ENCODE measurements around the gene KATNB1.
"Not testable (repeated sequence)": the region's sequence is repeated elsewhere in the genome, so short reads cannot be mapped to it uniquely, and the experiment has no call there.

The KATNB1 gene

DNA sequence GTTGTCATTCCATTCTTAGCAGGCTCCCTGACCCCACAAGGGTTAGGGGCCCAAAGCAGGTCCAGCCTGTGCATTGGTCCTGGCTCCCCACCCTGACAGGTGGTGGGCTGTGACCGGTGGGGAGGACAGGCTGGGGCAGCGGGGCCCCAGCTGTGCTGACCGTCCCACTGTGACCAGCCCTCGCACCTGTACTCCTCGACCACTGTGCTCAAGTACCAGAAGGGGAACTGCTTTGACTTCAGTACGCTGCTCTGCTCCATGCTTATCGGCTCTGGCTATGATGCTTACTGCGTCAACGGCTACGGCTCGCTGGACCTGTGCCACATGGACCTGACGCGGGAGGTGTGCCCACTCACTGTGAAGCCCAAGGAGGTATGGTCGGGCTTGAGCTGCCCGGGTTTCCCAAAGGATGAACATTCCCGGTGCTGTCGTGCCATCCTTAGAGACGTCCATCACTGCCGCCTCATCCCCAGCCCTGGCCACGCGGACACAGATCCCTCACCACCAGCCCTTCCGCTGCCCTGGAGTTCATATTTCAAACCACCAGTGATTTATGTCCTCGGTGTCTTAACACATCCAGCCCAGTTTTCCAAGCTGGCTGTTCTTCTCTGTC is 33.7 kb upstream of the KATNB1 start:
- no peak for DNase-seq (ENCODE audit: low read depth)

- DNase-seq (ENCODE audit: low read depth) = no peak
These were observed 32.1 kb upstream of the KATNB1 start for GRCh38 chr16:57703416-57704010.

GRCh38 chr16:57704011-57704904 is 31.3 kb upstream of the KATNB1 start:
- DNase-seq (ENCODE audit: low read depth) = no peak

- DNase-seq (ENCODE audit: low read depth) = no peak
These were observed 30.4 kb upstream of the KATNB1 start for GRCh38 chr16:57704905-57705852.

- DNase-seq (ENCODE audit: low read depth) = no peak
These were observed 28.9 kb upstream of the KATNB1 start for GRCh38 chr16:57706717-57707116.

DNA sequence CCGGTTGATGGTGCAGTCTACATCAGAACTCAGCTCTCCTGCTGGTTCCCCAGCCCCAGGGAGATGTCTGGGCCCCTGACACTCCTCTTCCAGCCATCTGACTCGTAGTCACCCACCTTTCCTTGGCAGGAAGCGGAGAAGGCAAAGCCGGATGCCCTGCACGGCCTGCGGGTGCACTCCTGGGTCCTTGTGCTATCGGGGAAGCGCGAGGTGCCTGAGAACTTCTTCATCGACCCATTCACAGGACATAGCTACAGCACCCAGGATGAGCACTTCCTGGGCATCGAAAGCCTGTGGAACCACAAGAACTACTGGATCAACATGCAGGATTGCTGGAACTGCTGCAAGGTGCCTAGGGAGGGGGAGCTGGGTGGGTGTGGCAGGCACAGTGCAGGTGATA is 28.2 kb upstream of the KATNB1 start:
- DNase-seq (ENCODE audit: low read depth) = no peak

GRCh38 chr16:57708168-57708567 is 27.4 kb upstream of the KATNB1 start:
- DNase-seq (ENCODE audit: low read depth) = no peak

GRCh38 chr16:57709663-57710062 is 25.9 kb upstream of the KATNB1 start:
- no peak for DNase-seq (ENCODE audit: low read depth)

GRCh38 chr16:57711346-57711745 is 24.2 kb upstream of the KATNB1 start:
- DNase-seq (ENCODE audit: low read depth) = no peak

GRCh38 chr16:57711993-57712392 is 23.6 kb upstream of the KATNB1 start:
- DNase-seq (ENCODE audit: low read depth) = no peak

DNA sequence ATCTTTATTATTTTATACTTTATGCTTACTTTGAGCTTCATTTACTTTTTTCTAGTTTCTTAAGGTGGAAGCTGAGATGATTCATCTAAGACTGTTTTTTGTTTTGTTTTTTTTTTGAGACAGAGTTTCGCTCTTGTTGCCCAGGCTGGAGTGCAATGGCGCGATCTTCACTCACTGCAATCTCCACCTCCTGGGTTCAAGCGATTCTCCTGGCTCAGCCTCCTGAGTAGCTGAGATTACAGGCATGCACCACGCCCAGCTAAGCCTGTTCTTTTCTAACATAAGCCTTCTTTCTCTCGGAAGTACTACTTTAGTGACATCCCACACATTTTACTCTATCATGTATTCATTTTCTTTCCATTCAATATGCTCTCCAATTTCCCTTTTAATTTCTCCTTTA is 23.0 kb upstream of the KATNB1 start:
- DNase-seq (ENCODE audit: low read depth) = not testable (repeated sequence)

- no peak for DNase-seq (ENCODE audit: low read depth)
These were observed 22.0 kb upstream of the KATNB1 start for GRCh38 chr16:57713596-57713995.

- no peak for DNase-seq (ENCODE audit: low read depth)
These were observed 21.5 kb upstream of the KATNB1 start for GRCh38 chr16:57714047-57714446.

DNA sequence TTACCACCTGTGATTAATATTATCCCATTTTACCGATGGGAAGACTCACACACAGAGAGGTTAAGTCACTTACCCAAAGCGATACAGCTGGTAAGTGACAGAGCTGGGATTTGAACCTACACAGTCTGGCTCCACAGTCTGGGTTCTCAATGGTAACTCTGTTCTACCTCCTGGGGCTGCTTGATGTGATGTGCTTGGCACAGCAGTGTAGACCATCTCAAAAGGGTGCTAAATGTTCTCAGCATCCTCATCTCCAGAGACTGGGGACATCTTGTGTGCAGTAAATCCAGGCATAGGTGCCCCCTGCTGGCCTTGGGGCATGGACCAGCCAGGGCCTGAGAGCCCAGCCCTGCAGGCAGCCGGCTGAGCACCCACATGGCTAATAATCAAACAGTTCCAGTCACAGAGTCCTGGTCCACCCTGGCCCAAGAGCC is 15.4 kb upstream of the KATNB1 start:
- peak; percentile 41 for DNase-seq (ENCODE audit: low read depth)

- no peak for DNase-seq (ENCODE audit: low read depth)
These were observed 14.0 kb upstream of the KATNB1 start for GRCh38 chr16:57721356-57722209.

- DNase-seq (ENCODE audit: low read depth) = no peak
These were observed 13.4 kb upstream of the KATNB1 start for GRCh38 chr16:57722210-57722499.

GRCh38 chr16:57722651-57723050 is 12.9 kb upstream of the KATNB1 start:
- DNase-seq (ENCODE audit: low read depth) = no peak

DNA sequence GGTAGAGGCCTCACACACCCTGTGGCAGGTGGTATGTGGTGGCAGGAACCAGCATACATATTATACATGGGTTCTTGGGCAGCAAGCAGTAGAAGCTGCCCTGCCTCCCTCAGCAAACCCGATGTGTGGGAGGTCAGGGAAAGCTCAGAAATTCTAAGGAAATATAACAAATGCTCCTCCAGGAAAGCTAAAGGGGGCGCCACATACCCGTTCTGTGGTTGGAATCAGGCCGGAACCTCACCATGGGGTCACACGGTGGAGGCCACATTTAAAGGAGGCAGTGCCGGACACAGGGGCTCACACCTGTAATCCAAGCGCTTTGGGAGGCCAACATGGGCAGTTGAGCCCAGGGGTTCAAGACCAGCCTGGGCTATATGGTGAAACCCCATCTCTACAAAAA is 12.4 kb upstream of the KATNB1 start:
- no peak for DNase-seq (ENCODE audit: low read depth)

DNA sequence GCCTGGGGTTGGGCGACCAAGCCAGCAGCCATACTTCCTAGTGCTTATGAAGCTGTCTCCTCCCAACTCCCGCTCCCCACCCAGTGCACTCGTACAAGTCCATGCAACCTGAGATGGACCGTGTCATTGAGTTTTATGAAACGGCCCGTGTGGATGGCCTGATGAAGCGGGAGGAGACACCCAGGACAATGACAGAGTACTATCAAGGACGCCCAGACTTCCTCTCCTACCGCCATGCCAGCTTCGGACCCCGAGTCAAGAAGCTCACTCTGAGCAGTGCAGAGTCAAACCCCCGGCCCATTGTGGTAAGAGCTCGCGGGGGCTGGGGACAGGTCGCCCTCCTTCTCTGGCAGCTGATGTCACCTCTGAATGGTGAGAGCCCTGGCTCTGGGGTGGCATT is 11.0 kb upstream of the KATNB1 start:
- no peak for DNase-seq (ENCODE audit: low read depth)

- no peak for DNase-seq (ENCODE audit: low read depth)
These were observed 10.4 kb upstream of the KATNB1 start for GRCh38 chr16:57725151-57725550.

GRCh38 chr16:57725554-57725953 is 10.0 kb upstream of the KATNB1 start:
- DNase-seq (ENCODE audit: low read depth) = no peak
